ENCODE results near the gene COLEC11. TPM values are rescaled to one million over a fixed set of nuclear protein-coding genes. Genes with fewer than 3 reads are reported as not detected.
A peak's percentile ranks its signal among the peaks of the same experiment; 100 is the strongest.

The COLEC11 gene
- total and polyA plus RNA-seq, 2 of the 13 experiments (the other 11 are each of a cell fraction or from before 2014, with no cell fraction given): 1.5 to 3.0 TPM

GRCh38 chr2:3656762-3657721, 62.1 kb downstream of the COLEC11 start (continued):
- no peak for TF ChIP-seq ZNF235 (CRISPR knock-in tag; IDR thresholded peaks at IDR 0.05; ENCODE audit: borderline replicate concordance)
- no peak for TF ChIP-seq JDP2 (CRISPR knock-in tag; IDR thresholded peaks at IDR 0.05; ENCODE audit: borderline replicate concordance)
- TF ChIP-seq ZNF615 (CRISPR knock-in tag; IDR thresholded peaks at IDR 0.05; ENCODE audit: borderline replicate concordance): no peak
- TF ChIP-seq ZNF121 (CRISPR knock-in tag; IDR thresholded peaks at IDR 0.05): no peak
- no peak for TF ChIP-seq KAT7 (CRISPR knock-in tag; IDR thresholded peaks at IDR 0.05; ENCODE audit: borderline replicate concordance)
- TF ChIP-seq ZNF713 (CRISPR knock-in tag; IDR thresholded peaks at IDR 0.05): no peak
- TF ChIP-seq, protein P1, sequence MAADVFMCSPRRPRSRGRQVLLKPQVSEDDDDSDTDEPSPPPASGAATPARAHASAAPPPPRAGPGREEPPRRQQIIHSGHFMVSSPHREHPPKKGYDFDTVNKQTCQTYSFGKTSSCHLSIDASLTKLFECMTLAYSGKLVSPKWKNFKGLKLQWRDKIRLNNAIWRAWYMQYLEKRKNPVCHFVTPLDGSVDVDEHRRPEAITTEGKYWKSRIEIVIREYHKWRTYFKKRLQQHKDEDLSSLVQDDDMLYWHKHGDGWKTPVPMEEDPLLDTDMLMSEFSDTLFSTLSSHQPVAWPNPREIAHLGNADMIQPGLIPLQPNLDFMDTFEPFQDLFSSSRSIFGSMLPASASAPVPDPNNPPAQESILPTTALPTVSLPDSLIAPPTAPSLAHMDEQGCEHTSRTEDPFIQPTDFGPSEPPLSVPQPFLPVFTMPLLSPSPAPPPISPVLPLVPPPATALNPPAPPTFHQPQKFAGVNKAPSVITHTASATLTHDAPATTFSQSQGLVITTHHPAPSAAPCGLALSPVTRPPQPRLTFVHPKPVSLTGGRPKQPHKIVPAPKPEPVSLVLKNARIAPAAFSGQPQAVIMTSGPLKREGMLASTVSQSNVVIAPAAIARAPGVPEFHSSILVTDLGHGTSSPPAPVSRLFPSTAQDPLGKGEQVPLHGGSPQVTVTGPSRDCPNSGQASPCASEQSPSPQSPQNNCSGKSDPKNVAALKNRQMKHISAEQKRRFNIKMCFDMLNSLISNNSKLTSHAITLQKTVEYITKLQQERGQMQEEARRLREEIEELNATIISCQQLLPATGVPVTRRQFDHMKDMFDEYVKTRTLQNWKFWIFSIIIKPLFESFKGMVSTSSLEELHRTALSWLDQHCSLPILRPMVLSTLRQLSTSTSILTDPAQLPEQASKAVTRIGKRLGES (CRISPR knock-in tag; IDR thresholded peaks at IDR 0.05; ENCODE audit: borderline replicate concordance): no peak
- no peak for TF ChIP-seq ZKSCAN8 (CRISPR knock-in tag; IDR thresholded peaks at IDR 0.05; ENCODE audit: borderline replicate concordance)
- no peak for TF ChIP-seq KAT2B (IDR thresholded peaks at IDR 0.05; ENCODE audit: borderline replicate concordance, low read depth, low read length)
- no peak for TF ChIP-seq KLF13 (CRISPR knock-in tag; IDR thresholded peaks at IDR 0.05)
- TF ChIP-seq ZNF276 (CRISPR knock-in tag; IDR thresholded peaks at IDR 0.05; ENCODE audit: low read depth): no peak
- no peak for TF ChIP-seq MAF1 (CRISPR knock-in tag; IDR thresholded peaks at IDR 0.05; ENCODE audit: borderline replicate concordance)
- TF ChIP-seq POGZ (CRISPR knock-in tag; IDR thresholded peaks at IDR 0.05): no peak
- TF ChIP-seq ZSCAN9 (CRISPR knock-in tag; IDR thresholded peaks at IDR 0.05; ENCODE audit: borderline replicate concordance): no peak
- TF ChIP-seq CAMTA2 (CRISPR knock-in tag; IDR thresholded peaks at IDR 0.05; ENCODE audit: borderline replicate concordance): no peak
- TF ChIP-seq ZNF460 (CRISPR knock-in tag; IDR thresholded peaks at IDR 0.05; ENCODE audit: borderline replicate concordance): no peak
- TF ChIP-seq NCOA1 (CRISPR knock-in tag; IDR thresholded peaks at IDR 0.05): no peak
- TF ChIP-seq ZNF839 (CRISPR knock-in tag; IDR thresholded peaks at IDR 0.05; ENCODE audit: borderline replicate concordance): no peak
- 0 out of 2 replicates have a peak, but pooled peaks have one; percentile 70 for TF ChIP-seq ZNF563 (CRISPR knock-in tag; IDR thresholded peaks at IDR 0.05)
- TF ChIP-seq DBP (CRISPR knock-in tag; IDR thresholded peaks at IDR 0.05; ENCODE audit: not compliant biosample characterization): no peak
- TF ChIP-seq, protein P2, sequence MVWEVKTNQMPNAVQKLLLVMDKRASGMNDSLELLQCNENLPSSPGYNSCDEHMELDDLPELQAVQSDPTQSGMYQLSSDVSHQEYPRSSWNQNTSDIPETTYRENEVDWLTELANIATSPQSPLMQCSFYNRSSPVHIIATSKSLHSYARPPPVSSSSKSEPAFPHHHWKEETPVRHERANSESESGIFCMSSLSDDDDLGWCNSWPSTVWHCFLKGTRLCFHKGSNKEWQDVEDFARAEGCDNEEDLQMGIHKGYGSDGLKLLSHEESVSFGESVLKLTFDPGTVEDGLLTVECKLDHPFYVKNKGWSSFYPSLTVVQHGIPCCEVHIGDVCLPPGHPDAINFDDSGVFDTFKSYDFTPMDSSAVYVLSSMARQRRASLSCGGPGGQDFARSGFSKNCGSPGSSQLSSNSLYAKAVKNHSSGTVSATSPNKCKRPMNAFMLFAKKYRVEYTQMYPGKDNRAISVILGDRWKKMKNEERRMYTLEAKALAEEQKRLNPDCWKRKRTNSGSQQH (CRISPR knock-in tag; IDR thresholded peaks at IDR 0.05; ENCODE audit: low read depth): peak; percentile 39; the same call in 1 of the 2 replicates
- TF ChIP-seq PRMT3 (CRISPR knock-in tag; IDR thresholded peaks at IDR 0.05; ENCODE audit: borderline replicate concordance, low read depth): no peak; the same call in 1 of the 2 replicates
- no peak for TF ChIP-seq ZNF143 (CRISPR knock-in tag; IDR thresholded peaks at IDR 0.05)
